A549 (cell line): Measurements from ENCODE around the gene DNAJB13. TPM values are rescaled to one million over a fixed set of nuclear protein-coding genes. Genes with fewer than 3 reads are reported as not detected.

Experiments used
- ATAC-seq, 2 experiments: fragments of 200-7000 bp in 1 of 2; fragments of >200 bp in 1 of 2; cut with Nextera tagmentation in 1 of 2; cut with Tn5 transposase in 1 of 2; 3 replicates each; pipeline versions ENCODE4 v1.8.0 to v1.9.1; 2018 to 2020; ENCODE audit warnings: mild to moderate bottlenecking in 1 of 2, moderate library complexity in 1 of 2
- CTCF ChIA-PET: fragments of 300-600 bp; sonication (Branson Sonifier 250); formaldehyde crosslinking; extraction: SDS; loops from one replicate; lab custom pipeline; 2021; ENCODE audit warnings: antibody characterized with exemption, inconsistent platforms; lab: Yijun Ruan, JAX
- POLR2A ChIA-PET: fragments of 350-600 bp; formaldehyde crosslinking; extraction: SDS; loops from one replicate; lab custom pipeline; 2021; ENCODE audit warnings: antibody characterized with exemption, inconsistent platforms; lab: Yijun Ruan, JAX
- DNase-seq, 2 experiments: peaks; one replicate each; pipeline versions ENCODE4 v3.0.0 to v3.0.0-alpha.2; 2011 to 2016; ENCODE audit warnings: low read depth in 1 of 2, low spot score in 1 of 2
- FAIRE-seq: peaks from 2 replicates; lab custom pipeline; 2011; peaks lifted over from hg19 to GRCh38; lab: Jason Lieb, UNC
- H3K27ac ChIP-seq, 2 experiments: fragments of >200 bp; sonication (Bioruptor Twin); formaldehyde crosslinking; 3 replicates each; pipeline ENCODE4 v1.5.1; 2016 to 2017
- H3K4me1 ChIP-seq: fragments of >200 bp; sonication (Bioruptor Twin); formaldehyde crosslinking; 3 replicates; pipeline ENCODE4 v1.6.1; 2016
- H3K4me2 ChIP-seq: fragments of >200 bp; sonication (Bioruptor Twin); formaldehyde crosslinking; 3 replicates; pipeline ENCODE4 v1.6.1; 2016
- H3K4me3 ChIP-seq: fragments of >200 bp; sonication (Bioruptor Twin); formaldehyde crosslinking; 3 replicates; pipeline ENCODE4 v1.5.1; 2016
- H3K9me3 ChIP-seq: fragments of >200 bp; sonication (Bioruptor Twin); formaldehyde crosslinking; 3 replicates; pipeline ENCODE4 v1.6.1; 2016
- CBX2 ChIP-seq: fragments of 200-600 bp; sonication (generic); IDR thresholded peaks from 2 replicates; pipeline ENCODE4 v1.6.1; 2016; ENCODE audit warnings: low read depth, mild to moderate bottlenecking, borderline replicate concordance
- CBX8 ChIP-seq: fragments of 200-600 bp; sonication (generic); IDR thresholded peaks from 2 replicates; pipeline ENCODE4 v1.6.1; 2016
- CEBPB ChIP-seq, 2 experiments: fragments of >200 bp in 1 of 2; sonication (Bioruptor Twin) in 1 of 2; formaldehyde crosslinking in 1 of 2; IDR thresholded peaks; 2 replicates each; pipeline ENCODE4 v1.6.1; 2012 to 2016
- CHD4 ChIP-seq: fragments of 200-600 bp; sonication (generic); IDR thresholded peaks from 2 replicates; pipeline ENCODE4 v1.6.1; 2016; ENCODE audit warnings: antibody characterized with exemption, mild to moderate bottlenecking, borderline replicate concordance
- EHMT2 ChIP-seq: fragments of 200-600 bp; sonication (generic); IDR thresholded peaks from 2 replicates; pipeline ENCODE4 v1.6.1; 2016; ENCODE audit warnings: antibody characterized with exemption, low read depth, mild to moderate bottlenecking, moderate library complexity
- ESRRA ChIP-seq: fragments of 150-350 bp; IDR thresholded peaks from 2 replicates; pipeline ENCODE4 v1.6.1; 2014; ENCODE audit warnings: mild to moderate bottlenecking, low read length, borderline replicate concordance
- FOXS1 ChIP-seq: fragments of 250-450 bp; sonication (Bioruptor Pico); IDR thresholded peaks from 2 replicates; pipeline ENCODE4 v1.5.0; 2020; ENCODE audit warnings: mild to moderate bottlenecking, moderate library complexity
- HOXB13 ChIP-seq: fragments of 250-450 bp; sonication (Bioruptor Pico); IDR thresholded peaks from 2 replicates; pipeline ENCODE4 v1.5.0; 2020; ENCODE audit warnings: low read depth, mild to moderate bottlenecking, moderate library complexity
- KDM5A ChIP-seq: fragments of 200-600 bp; sonication (generic); IDR thresholded peaks from 2 replicates; pipeline ENCODE4 v1.6.1; 2016; ENCODE audit warnings: antibody characterized with exemption, mild to moderate bottlenecking
- MAFK ChIP-seq: fragments of 450-650 bp; IDR thresholded peaks from 2 replicates; pipeline ENCODE4 v1.6.1; 2014; ENCODE audit not compliant: partially characterized antibody
- MAX ChIP-seq: IDR thresholded peaks from 2 replicates; pipeline ENCODE4 v1.6.1; 2012
- MAZ ChIP-seq: fragments of 150-350 bp; IDR thresholded peaks from 2 replicates; pipeline ENCODE4 v1.6.1; 2014; ENCODE audit warnings: antibody characterized with exemption, low read depth, low read length, borderline replicate concordance
- PBX3 ChIP-seq: IDR thresholded peaks from 2 replicates; pipeline ENCODE4 v1.6.1; 2012
- POLR2A ChIP-seq: IDR thresholded peaks from 2 replicates; pipeline ENCODE4 v1.6.1; 2012; ENCODE audit warnings: mild to moderate bottlenecking, low read length
- RNF2 ChIP-seq: fragments of 200-600 bp; sonication (generic); IDR thresholded peaks from 2 replicates; pipeline ENCODE4 v1.6.1; 2016; ENCODE audit warnings: low read depth, mild to moderate bottlenecking, antibody characterized with exemption, moderate library complexity, borderline replicate concordance
- SREBF2 ChIP-seq: fragments of 450-650 bp; IDR thresholded peaks from 2 replicates; pipeline ENCODE4 v1.6.1; 2014; ENCODE audit warnings: mild to moderate bottlenecking, moderate library complexity
- TFCP2L1 ChIP-seq: fragments of 250-450 bp; sonication (Bioruptor Pico); IDR thresholded peaks from 2 replicates; pipeline ENCODE4 v1.5.0; 2021; ENCODE audit warnings: mild to moderate bottlenecking
- ZC3H11A ChIP-seq: fragments of 450-650 bp; IDR thresholded peaks from 2 replicates; pipeline ENCODE4 v1.6.1; 2014; ENCODE audit warnings: antibody characterized with exemption, mild to moderate bottlenecking
- ZFP36 ChIP-seq: fragments of 450-650 bp; IDR thresholded peaks from 2 replicates; pipeline ENCODE4 v1.6.1; 2014; ENCODE audit warnings: borderline replicate concordance; ENCODE audit not compliant: partially characterized antibody
- WGBS: methylation state at CpG from one replicate; pipeline ENCODE4 v1.1.6; 2017; ENCODE audit errors: missing lambda C conversion rate; 5-methylcytosine and 5-hydroxymethylcytosine counted together
- polyA plus RNA-seq, 4 experiments: library from polyadenylated mRNA; depleted of rRNA in 3 of 4; stranded (reverse); fragments of >200 nt; fragmentation: RNase III in 1 of 4; extraction: RNeasy Plus Mini Kit Qiagen cat#74134 plus additional on column Dnase treatment in 1 of 4; gene quantifications; 2 replicates in 3 of 4; 3 replicates in 1 of 4; pipeline ENCODE4 v1.2.3, GENCODE V29; 2011 to 2017
- TF ChIP-seq, protein P1 (sequence below): IDR thresholded peaks from 2 replicates; pipeline ENCODE4 v1.6.1; 2012; ENCODE audit warnings: low read depth, borderline replicate concordance
- TF ChIP-seq, protein P2 (sequence below): fragments of >200 bp; sonication (Bioruptor Twin); formaldehyde crosslinking; IDR thresholded peaks from 3 replicates; pipeline ENCODE4 v1.5.1; 2016
- TF ChIP-seq, protein P3 (sequence below): fragments of 150-350 bp; IDR thresholded peaks from 2 replicates; pipeline ENCODE4 v1.6.1; 2014; ENCODE audit warnings: low read depth, mild to moderate bottlenecking, low read length

The DNAJB13 gene
- polyA plus RNA-seq, 2 of the 4 experiments (the other 2 are of a cell fraction), result 0.75 to 0.90 TPM

DNA sequence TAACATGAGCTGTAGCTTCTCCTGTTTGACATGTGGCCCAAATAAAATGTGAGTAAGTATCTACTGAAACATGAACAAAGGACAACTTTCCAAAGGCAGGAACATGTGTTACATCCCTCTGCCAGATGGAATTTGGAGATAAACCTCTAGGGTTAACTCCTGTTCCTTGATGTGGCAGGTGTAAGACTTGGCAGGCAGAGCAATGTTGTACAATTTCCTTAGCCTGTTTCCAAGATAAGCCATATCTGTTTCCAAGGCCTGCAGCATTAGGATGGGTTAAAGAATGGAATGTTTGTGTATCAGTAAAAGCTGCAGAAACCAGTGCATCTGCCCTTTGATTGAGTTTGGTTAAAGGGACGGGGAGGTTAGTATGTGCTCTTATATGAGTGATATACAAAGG lies 8.8 kb upstream of the DNAJB13 start:
- FAIRE-seq, result no peak
- ATAC-seq, result no peak
- no peak for DNase-seq
- H3K4me1 ChIP-seq, result 0 out of 3 replicates have a peak, but pooled peaks cover 3% of the 10 kb centered on the region
- no peaks in the 10 kb centered on the region for H3K9me3 ChIP-seq
- H3K4me2 ChIP-seq, result no peak overlapping the region
- H3K4me3 ChIP-seq, result no peak overlapping the region
- no peak for TF ChIP-seq KDM5A
- TF ChIP-seq, protein P1, sequence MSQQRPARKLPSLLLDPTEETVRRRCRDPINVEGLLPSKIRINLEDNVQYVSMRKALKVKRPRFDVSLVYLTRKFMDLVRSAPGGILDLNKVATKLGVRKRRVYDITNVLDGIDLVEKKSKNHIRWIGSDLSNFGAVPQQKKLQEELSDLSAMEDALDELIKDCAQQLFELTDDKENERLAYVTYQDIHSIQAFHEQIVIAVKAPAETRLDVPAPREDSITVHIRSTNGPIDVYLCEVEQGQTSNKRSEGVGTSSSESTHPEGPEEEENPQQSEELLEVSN, result no peak
- ChIA-PET CTCF (interaction anchor here (1.1 to 3.2 kb wide), 3 partner anchors 11 to 154 kb away, joined by 3 to 11 read pairs (median 4); partner anchors contain the start of gene MRPL48), POLR2A (no interaction called here)
- WGBS, result 85% methylated on average over 1 of the region's 1 CpG
- H3K27ac ChIP-seq, result no peak overlapping the region

- WGBS, result 69% methylated on average over 6 of the region's 6 CpGs
- Histone ChIP-seq H3K4me3 (no peak overlapping the region), H3K27ac (no peak overlapping the region), H3K4me2 (no peak overlapping the region), H3K4me1 (no peaks in the 10 kb centered on the region), H3K9me3 (no peaks in the 10 kb centered on the region)
- DNase-seq, result no peak
- no peak for FAIRE-seq
- ChIA-PET CTCF (no interaction called here), POLR2A (no interaction called here)
- ATAC-seq, result no peak
- TF ChIP-seq CBX2, result no peak
- no peak for TF ChIP-seq POLR2A
- no peak for TF ChIP-seq ZFP36
- TF ChIP-seq CHD4, result no peak
- TF ChIP-seq ZC3H11A, result no peak
- TF ChIP-seq CBX8, result no peak
- TF ChIP-seq FOXS1 (CRISPR knock-in tag), result no peak
- TF ChIP-seq, protein P1, result no peak
Observed at GRCh38 chr11:73944085-73944484, 6.7 kb upstream of the DNAJB13 start.

- DNase-seq (no peak), FAIRE-seq (no peak), ATAC-seq (no peak)
- Histone ChIP-seq H3K4me2 (no peak overlapping the region), H3K4me1 (no peaks in the 10 kb centered on the region), H3K27ac (no peak overlapping the region), H3K9me3 (no peaks in the 10 kb centered on the region), H3K4me3 (no peak overlapping the region)
- CTCF ChIA-PET, result interaction anchor here (1.6 to 1.7 kb wide), 2 partner anchors 14 to 19 kb away, joined by 3 to 7 read pairs; no protein-coding TSS in a partner anchor
- 78% methylated on average over 10 of the region's 10 CpGs for WGBS
- no peak for TF ChIP-seq RNF2
- TF ChIP-seq TFCP2L1, result no peak
- TF ChIP-seq HOXB13 (CRISPR knock-in tag), result no peak
- no peak for TF ChIP-seq POLR2A
- TF ChIP-seq MAZ, result no peak
- no peak for TF ChIP-seq MAX
- no peak for TF ChIP-seq MAFK
- no peak for TF ChIP-seq ESRRA
- no peak for TF ChIP-seq PBX3
- TF ChIP-seq, protein P2, sequence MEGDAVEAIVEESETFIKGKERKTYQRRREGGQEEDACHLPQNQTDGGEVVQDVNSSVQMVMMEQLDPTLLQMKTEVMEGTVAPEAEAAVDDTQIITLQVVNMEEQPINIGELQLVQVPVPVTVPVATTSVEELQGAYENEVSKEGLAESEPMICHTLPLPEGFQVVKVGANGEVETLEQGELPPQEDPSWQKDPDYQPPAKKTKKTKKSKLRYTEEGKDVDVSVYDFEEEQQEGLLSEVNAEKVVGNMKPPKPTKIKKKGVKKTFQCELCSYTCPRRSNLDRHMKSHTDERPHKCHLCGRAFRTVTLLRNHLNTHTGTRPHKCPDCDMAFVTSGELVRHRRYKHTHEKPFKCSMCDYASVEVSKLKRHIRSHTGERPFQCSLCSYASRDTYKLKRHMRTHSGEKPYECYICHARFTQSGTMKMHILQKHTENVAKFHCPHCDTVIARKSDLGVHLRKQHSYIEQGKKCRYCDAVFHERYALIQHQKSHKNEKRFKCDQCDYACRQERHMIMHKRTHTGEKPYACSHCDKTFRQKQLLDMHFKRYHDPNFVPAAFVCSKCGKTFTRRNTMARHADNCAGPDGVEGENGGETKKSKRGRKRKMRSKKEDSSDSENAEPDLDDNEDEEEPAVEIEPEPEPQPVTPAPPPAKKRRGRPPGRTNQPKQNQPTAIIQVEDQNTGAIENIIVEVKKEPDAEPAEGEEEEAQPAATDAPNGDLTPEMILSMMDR, result no peak
- TF ChIP-seq EHMT2, result no peak
- TF ChIP-seq CEBPB (IDR thresholded peaks at IDR 0.05), result no peak
- TF ChIP-seq CHD4, result no peak
- TF ChIP-seq SREBF2, result no peak
- TF ChIP-seq, protein P3, sequence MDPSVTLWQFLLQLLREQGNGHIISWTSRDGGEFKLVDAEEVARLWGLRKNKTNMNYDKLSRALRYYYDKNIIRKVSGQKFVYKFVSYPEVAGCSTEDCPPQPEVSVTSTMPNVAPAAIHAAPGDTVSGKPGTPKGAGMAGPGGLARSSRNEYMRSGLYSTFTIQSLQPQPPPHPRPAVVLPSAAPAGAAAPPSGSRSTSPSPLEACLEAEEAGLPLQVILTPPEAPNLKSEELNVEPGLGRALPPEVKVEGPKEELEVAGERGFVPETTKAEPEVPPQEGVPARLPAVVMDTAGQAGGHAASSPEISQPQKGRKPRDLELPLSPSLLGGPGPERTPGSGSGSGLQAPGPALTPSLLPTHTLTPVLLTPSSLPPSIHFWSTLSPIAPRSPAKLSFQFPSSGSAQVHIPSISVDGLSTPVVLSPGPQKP, result no peak
- POLR2A ChIA-PET, result no interaction called here
Observed at GRCh38 chr11:73944901-73945300, 5.9 kb upstream of the DNAJB13 start.
